ENCODE measurements around the gene AKR1D1. TPM values are rescaled to one million over a fixed set of nuclear protein-coding genes. Genes with fewer than 3 reads are reported as not detected.

AKR1D1 gene
- total and polyA plus RNA-seq, 2 donors (not counting 1 experiment from before 2014, with no cell fraction given): not detected

- Histone ChIP-seq H3K27ac (ENCODE audit: insufficient read depth, low read length) (no peak overlapping the region), H2AFZ (ENCODE audit: low read length) (no peak overlapping the region), H3K4me3 (replicated peaks in 1 of 4; ENCODE audit: control extremely low read depth in 1 of 4, insufficient read depth in 1 of 4, low read depth in 3 of 4, low read length in 4 of 4) (no peak overlapping the region), H3K9me3 (ENCODE audit: control insufficient read depth, insufficient read depth, low read depth, low read length) (no peaks in the 10 kb centered on the region), H3K79me2 (ENCODE audit: control insufficient read depth, insufficient read depth, low read length) (no peaks in the 10 kb centered on the region), H3K36me3 (ENCODE audit: control insufficient read depth, insufficient read depth, low read length) (no peaks in the 10 kb centered on the region), H3K9ac (ENCODE audit: insufficient read depth, low read length) (no peak overlapping the region), H3K4me2 (ENCODE audit: extremely low read depth, insufficient read depth, low read length) (no peak overlapping the region), H4K20me1 (ENCODE audit: control insufficient read depth, extremely low read depth, insufficient read depth, low read length) (no peaks in the 10 kb centered on the region), H3K27me3 (ENCODE audit: control insufficient read depth, insufficient read depth, low read length) (no peaks in the 10 kb centered on the region), H3K4me1 (ENCODE audit: control insufficient read depth, extremely low read depth, insufficient read depth, low read length) (no peaks in the 10 kb centered on the region)
- no peak for TF ChIP-seq CTCF (conservative IDR thresholded peaks at IDR 0.05 in 1 of 2, IDR thresholded peaks at IDR 0.05 in 1 of 2; ENCODE audit: low read depth in 1 of 2, low read length in 2 of 2)
- TF ChIP-seq EZH2 (IDR thresholded peaks at IDR 0.05; ENCODE audit: low read length, missing control alignments): no peak
- DNase-seq (ENCODE audit: low read depth in 2 of 2): no peak
These were observed 82.7 kb downstream of the AKR1D1 start for GRCh38 chr7:138158739-138159528.

- TF ChIP-seq EZH2 (IDR thresholded peaks at IDR 0.05; ENCODE audit: low read length, missing control alignments): no peak
- TF ChIP-seq CTCF (conservative IDR thresholded peaks at IDR 0.05 in 1 of 2, IDR thresholded peaks at IDR 0.05 in 1 of 2; ENCODE audit: low read depth in 1 of 2, low read length in 2 of 2): peak; percentile 50 to 75
- H2AFZ ChIP-seq (ENCODE audit: low read length): no peak overlapping the region
- H3K4me1 ChIP-seq (ENCODE audit: control insufficient read depth, extremely low read depth, insufficient read depth, low read length): no peaks in the 10 kb centered on the region
- no peak overlapping the region for H3K27ac ChIP-seq (ENCODE audit: insufficient read depth, low read length)
- H3K4me2 ChIP-seq (ENCODE audit: extremely low read depth, insufficient read depth, low read length): no peak overlapping the region
- no peaks in the 10 kb centered on the region for H3K27me3 ChIP-seq (ENCODE audit: control insufficient read depth, insufficient read depth, low read length)
- no peaks in the 10 kb centered on the region for H3K36me3 ChIP-seq (ENCODE audit: control insufficient read depth, insufficient read depth, low read length)
- no peak overlapping the region for H3K9ac ChIP-seq (ENCODE audit: insufficient read depth, low read length)
- H3K79me2 ChIP-seq (ENCODE audit: control insufficient read depth, insufficient read depth, low read length): no peaks in the 10 kb centered on the region
- DNase-seq (ENCODE audit: low read depth in 2 of 2): peak; percentile 84 to 90
- no peak overlapping the region for H3K4me3 ChIP-seq (replicated peaks in 1 of 4; ENCODE audit: control extremely low read depth in 1 of 4, insufficient read depth in 1 of 4, low read depth in 3 of 4, low read length in 4 of 4)
- H3K9me3 ChIP-seq (ENCODE audit: control insufficient read depth, insufficient read depth, low read depth, low read length): no peaks in the 10 kb centered on the region
- no peaks in the 10 kb centered on the region for H4K20me1 ChIP-seq (ENCODE audit: control insufficient read depth, extremely low read depth, insufficient read depth, low read length)
These were observed 85.4 kb downstream of the AKR1D1 start for GRCh38 chr7:138161600-138162081.

- no peak for DNase-seq (ENCODE audit: low read depth in 2 of 2)
- H2AFZ ChIP-seq (ENCODE audit: low read length): no peak overlapping the region
- no peak overlapping the region for H3K4me3 ChIP-seq (replicated peaks in 1 of 4; ENCODE audit: control extremely low read depth in 1 of 4, insufficient read depth in 1 of 4, low read depth in 3 of 4, low read length in 4 of 4)
- no peaks in the 10 kb centered on the region for H4K20me1 ChIP-seq (ENCODE audit: control insufficient read depth, extremely low read depth, insufficient read depth, low read length)
- no peaks in the 10 kb centered on the region for H3K4me1 ChIP-seq (ENCODE audit: control insufficient read depth, extremely low read depth, insufficient read depth, low read length)
- no peak overlapping the region for H3K27ac ChIP-seq (ENCODE audit: insufficient read depth, low read length)
- no peaks in the 10 kb centered on the region for H3K36me3 ChIP-seq (ENCODE audit: control insufficient read depth, insufficient read depth, low read length)
- H3K79me2 ChIP-seq (ENCODE audit: control insufficient read depth, insufficient read depth, low read length): no peaks in the 10 kb centered on the region
- no peak overlapping the region for H3K9ac ChIP-seq (ENCODE audit: insufficient read depth, low read length)
- TF ChIP-seq EZH2 (IDR thresholded peaks at IDR 0.05; ENCODE audit: low read length, missing control alignments) (no peak), CTCF (conservative IDR thresholded peaks at IDR 0.05 in 1 of 2, IDR thresholded peaks at IDR 0.05 in 1 of 2; ENCODE audit: low read depth in 1 of 2, low read length in 2 of 2) (no peak)
- H3K4me2 ChIP-seq (ENCODE audit: extremely low read depth, insufficient read depth, low read length): no peak overlapping the region
- no peaks in the 10 kb centered on the region for H3K9me3 ChIP-seq (ENCODE audit: control insufficient read depth, insufficient read depth, low read depth, low read length)
- H3K27me3 ChIP-seq (ENCODE audit: control insufficient read depth, insufficient read depth, low read length): no peaks in the 10 kb centered on the region
These were observed 86.0 kb downstream of the AKR1D1 start for GRCh38 chr7:138162236-138162635.
